Tibial nerve (tissue), 4 donors: ENCODE results near the gene RNF130.

Experiments
- CTCF ChIP-seq, 5 experiments: fragments of 200-600 bp in 3 of 5; fragments of 450-650 bp in 2 of 5; sonication (generic) in 3 of 5; IDR thresholded peaks; one replicate each; pipeline ENCODE4 v1.5.1; 2016 to 2019; ENCODE audit warnings: antibody characterized with exemption in 5 of 5, mild to moderate bottlenecking in 3 of 5, moderate library complexity in 2 of 5
- EP300 ChIP-seq, 2 donors: sonication (generic); formaldehyde crosslinking; IDR thresholded peaks; one replicate each; pipeline ENCODE4 v1.6.1; 2017; ENCODE audit warnings: antibody characterized with exemption in 2 of 2, mild to moderate bottlenecking in 1 of 2
- POLR2A ChIP-seq, 2 donors: fragments of 450-650 bp; IDR thresholded peaks; one replicate each; pipeline ENCODE4 v1.6.1; 2017; ENCODE audit warnings: antibody characterized with exemption in 2 of 2, mild to moderate bottlenecking in 2 of 2, moderate library complexity in 2 of 2

GRCh38 chr5:179994583-179995323 lies 76.8 kb downstream of the RNF130 start:
- TF ChIP-seq POLR2A (IDR thresholded peaks at IDR 0.05) (no peak), CTCF (IDR thresholded peaks at IDR 0.05) (no peak), EP300 (IDR thresholded peaks at IDR 0.05) (no peak)
